HUES64 (cell line): Measurements from ENCODE around the gene NCOA1.
A peak's percentile ranks its signal among the peaks of the same experiment; 100 is the strongest.
"Not testable (repeated sequence)": the region's sequence is repeated elsewhere in the genome, so short reads cannot be mapped to it uniquely, and the experiment has no call there.

ENCODE experiments used
- H3K27ac ChIP-seq: 2 replicates; pipeline ENCODE4 v1.7.0; 2013; ENCODE audit warnings: low read depth, low read length, inconsistent platforms
- H3K27me3 ChIP-seq: 2 replicates; pipeline ENCODE4 v1.6.1; 2013; ENCODE audit warnings: mild to moderate bottlenecking, low read length; ENCODE audit not compliant: insufficient read depth
- H3K36me3 ChIP-seq: 2 replicates; pipeline ENCODE4 v1.6.1; 2013; ENCODE audit warnings: mild to moderate bottlenecking, low read length; ENCODE audit not compliant: insufficient read depth
- H3K4me1 ChIP-seq: 2 replicates; pipeline ENCODE4 v1.6.1; 2013; ENCODE audit warnings: mild to moderate bottlenecking, low read length, moderate library complexity; ENCODE audit not compliant: insufficient read depth
- H3K4me3 ChIP-seq: 2 replicates; pipeline ENCODE4 v1.5.1; 2013; ENCODE audit warnings: mild to moderate bottlenecking, low read length, moderate library complexity
- H3K9ac ChIP-seq: 2 replicates; pipeline ENCODE4 v1.6.1; 2013; ENCODE audit warnings: mild to moderate bottlenecking, low read depth, low read length
- H3K9me3 ChIP-seq: 2 replicates; pipeline ENCODE4 v1.6.1; 2013; ENCODE audit warnings: low read depth, low read length; ENCODE audit not compliant: insufficient read depth
- WGBS: fragments of 150-250, 120-280 bp; methylation state at CpG from one replicate; pipeline ENCODE4 v1.1.7; 2013; ENCODE audit warnings: missing lambda C conversion rate; 5-methylcytosine and 5-hydroxymethylcytosine counted together

The NCOA1 gene

DNA sequence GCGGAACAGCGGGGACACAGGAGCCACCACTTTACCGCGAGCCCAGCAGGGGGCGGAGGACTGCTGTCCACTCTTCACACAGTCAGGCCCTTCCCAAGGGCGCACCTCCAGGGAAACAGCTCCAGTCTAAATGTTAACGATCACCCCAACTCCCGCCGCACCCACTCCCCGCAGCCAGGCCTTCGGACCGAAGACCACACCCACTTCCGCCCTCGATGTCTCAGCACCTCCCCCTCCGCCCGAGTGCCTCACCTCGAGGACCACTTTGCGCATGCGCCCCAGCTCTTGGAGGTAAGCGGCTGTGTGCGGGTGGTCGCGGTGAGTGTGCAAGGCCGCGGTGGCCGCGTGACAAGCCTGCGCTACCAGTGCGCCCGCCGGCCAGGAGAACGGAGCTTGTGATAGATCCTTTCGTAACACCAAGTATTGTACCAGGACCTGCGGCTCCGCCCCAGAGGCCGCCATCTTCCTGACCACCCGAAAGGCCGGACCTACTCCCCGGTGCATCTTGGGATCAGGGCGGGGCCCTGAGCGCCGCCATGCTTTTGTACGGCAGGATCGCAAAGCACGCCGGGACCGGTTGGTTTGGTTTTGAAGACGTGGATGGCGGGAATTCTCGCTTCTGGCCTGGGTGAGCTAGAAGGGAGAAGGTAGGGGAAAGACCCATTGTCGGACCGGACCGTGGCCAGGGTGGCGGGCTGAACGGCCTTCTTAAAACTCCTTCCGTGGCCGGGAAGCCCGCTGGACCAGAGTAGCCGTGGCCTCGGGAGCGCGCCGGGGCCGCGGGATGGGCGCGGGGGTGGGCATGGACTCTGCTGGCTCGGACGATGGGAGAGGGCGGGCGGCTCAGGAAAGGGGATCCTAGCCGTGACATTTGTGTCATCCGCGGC lies 302.1 kb downstream of the NCOA1 start, which contains the start of the genes CENPO and PTRHD1:
Gene CENPO (plus strand): TSS at position 552 of the 887 bp plus-strand sequence. CDS start 495 bp downstream, outside the sequence.
Gene PTRHD1 (minus strand): TSS at position 518 of the 887 bp plus-strand sequence. CDS start 14 bp downstream, at position 504.
- WGBS, result under 1% methylated on average over 74 of the region's 74 CpGs
- H3K27ac ChIP-seq, result peak within 1 kb of the TSS; percentile 99

DNA sequence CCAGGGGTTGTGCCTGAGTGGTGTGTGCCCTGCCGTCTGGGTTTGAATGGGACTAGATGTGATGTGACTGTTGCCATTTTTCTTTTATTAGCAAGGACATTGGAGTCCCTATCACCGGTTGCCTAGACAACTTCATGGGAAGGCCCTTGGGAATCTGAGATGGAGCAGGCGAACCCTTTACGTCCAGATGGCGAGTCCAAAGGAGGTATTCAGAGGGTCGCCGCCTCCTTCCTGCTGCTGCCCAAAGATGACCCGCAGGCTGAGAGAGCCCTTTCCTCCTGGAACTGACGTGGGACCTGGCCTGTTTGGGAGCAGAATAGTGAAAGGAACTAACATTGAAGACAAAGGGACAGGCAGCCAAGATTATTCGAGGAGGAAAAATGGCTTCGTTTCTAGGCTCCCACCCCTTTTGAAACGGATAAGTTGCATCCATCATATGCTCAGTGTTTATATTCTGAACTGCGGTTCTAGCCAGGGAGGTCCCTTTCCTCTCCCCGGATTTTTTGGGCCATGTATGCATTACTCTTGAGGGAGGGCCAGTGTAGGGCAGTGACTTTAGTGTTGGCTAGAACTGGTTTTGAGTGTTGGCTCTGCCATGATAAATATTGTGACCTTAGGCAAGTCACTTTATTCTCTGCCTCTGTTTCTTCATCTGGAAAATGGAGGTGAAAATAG lies 302.8 kb downstream of the NCOA1 start:
- peaks cover 31% of the 10 kb centered on the region for H3K4me1 ChIP-seq
- peak overlapping the region; percentile 81 for H3K4me3 ChIP-seq
- peak overlapping the region; percentile 98 for H3K9ac ChIP-seq
- H3K9me3 ChIP-seq, result no peaks in the 10 kb centered on the region
- 2% methylated on average over 14 of the region's 14 CpGs for WGBS
- H3K36me3 ChIP-seq, result peaks cover 47% of the 10 kb centered on the region
- H3K27me3 ChIP-seq, result no peaks in the 10 kb centered on the region
- H3K27ac ChIP-seq, result peak overlapping the region; percentile 99

More for the DNA sequence above, 302.1 kb downstream of the NCOA1 start, which contains the start of the genes CENPO and PTRHD1:
- peak within 1 kb of the TSS; percentile 81 for H3K4me3 ChIP-seq
- peaks cover 46% of the 10 kb centered on the region for H3K36me3 ChIP-seq
- peaks cover 31% of the 10 kb centered on the region for H3K4me1 ChIP-seq
- no peaks in the 10 kb centered on the region for H3K9me3 ChIP-seq
- no peaks in the 10 kb centered on the region for H3K27me3 ChIP-seq
- peak within 1 kb of the TSS; percentile 98 for H3K9ac ChIP-seq

DNA sequence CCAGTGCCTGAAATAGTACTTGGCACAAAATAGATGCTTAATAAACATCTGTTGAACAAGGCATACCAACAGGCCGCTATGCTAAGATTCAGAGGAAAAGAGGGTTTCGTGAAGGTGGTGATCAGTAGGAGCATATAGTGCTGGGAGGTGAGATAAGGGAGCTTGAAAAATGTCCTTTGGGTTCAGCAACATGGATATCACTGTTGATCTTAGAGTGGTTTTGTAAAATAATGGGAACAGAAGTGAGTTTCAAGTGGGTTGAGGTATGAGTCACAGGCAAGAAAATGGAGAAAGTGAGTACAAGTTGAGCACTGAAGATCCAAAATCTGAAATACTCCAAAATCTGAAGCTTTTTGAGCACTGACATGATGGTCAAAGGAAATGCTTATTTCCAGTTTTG lies 306.6 kb downstream of the NCOA1 start:
- peaks cover 48% of the 10 kb centered on the region for H3K36me3 ChIP-seq
- peaks cover 3% of the 10 kb centered on the region; the same call in 1 of the 2 replicates for H3K9me3 ChIP-seq
- no peak overlapping the region for H3K4me3 ChIP-seq
- WGBS, result 95% methylated on average over 2 of the region's 2 CpGs
- no peak overlapping the region for H3K27ac ChIP-seq
- H3K27me3 ChIP-seq, result no peaks in the 10 kb centered on the region
- 0 out of 2 replicates have a peak, but pooled peaks cover 9% of the 10 kb centered on the region for H3K4me1 ChIP-seq
- no peak overlapping the region for H3K9ac ChIP-seq

DNA sequence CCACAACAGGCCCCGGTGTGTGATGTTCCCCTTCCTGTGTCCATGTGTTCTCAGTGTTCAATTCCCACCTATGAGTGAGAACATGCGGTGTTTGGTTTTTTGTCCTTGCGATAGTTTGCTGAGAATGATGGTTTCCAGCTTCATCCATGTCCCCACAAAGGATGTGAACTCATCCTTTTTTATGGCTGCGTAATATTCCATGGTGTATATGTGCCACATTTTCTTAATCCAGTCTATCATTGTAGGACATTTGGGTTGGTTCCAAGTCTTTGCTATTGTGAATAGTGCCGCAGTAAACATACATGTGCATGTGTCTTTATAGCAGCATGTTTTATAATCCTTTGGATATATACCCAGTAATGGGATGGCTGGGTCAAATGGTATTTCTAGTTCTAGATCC lies 309.4 kb downstream of the NCOA1 start:
- H3K9me3 ChIP-seq, result not testable (repeated sequence)

DNA sequence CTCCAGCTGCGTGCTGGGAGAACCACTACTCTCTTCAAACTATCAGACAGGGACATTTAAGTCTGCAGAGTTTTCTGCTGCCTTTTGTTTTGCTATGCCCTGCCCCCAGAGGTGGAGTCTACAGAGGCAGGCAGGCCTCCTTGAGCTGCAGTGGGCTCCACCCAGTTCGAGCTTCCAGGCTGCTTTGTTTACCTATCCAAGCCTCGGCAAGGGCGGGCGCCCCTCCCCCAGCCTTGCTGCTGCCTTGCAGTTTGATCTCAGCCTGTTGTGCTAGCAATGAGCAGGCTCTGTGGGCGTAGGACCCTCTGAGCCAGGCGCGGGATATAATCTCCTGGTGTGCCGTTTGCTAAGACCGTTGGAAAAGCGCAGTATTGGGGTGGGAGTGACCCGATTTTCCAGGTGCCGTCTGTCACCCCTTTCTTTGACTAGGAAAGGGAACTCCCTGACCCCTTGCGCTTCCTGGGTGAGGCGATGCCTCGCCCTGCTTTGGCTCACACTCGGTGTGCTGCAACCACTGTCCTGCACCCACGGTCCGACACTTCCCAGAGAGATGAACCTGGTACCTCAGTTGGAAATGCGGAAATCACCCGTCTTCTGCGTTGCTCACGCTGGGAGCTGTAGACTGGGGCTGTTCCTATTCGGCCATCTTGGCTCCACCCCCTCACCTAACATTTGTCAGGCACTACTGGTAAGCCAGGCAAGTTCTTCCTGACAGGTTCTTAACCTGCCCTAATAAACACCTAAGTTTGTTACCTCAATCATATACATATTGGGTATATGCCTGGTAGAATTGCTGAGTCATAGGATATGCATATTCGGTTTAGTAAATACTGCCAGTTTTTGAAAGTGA lies 315.0 kb downstream of the NCOA1 start:
- peaks cover 43% of the 10 kb centered on the region for H3K36me3 ChIP-seq

More for the DNA sequence above, 309.4 kb downstream of the NCOA1 start:
- H3K4me1 ChIP-seq, H3K9ac ChIP-seq, H3K27me3 ChIP-seq, H3K4me3 ChIP-seq, H3K27ac ChIP-seq: not testable (repeated sequence)
- 100% methylated on average over 3 of the region's 5 CpGs for WGBS
- peaks cover 46% of the 10 kb centered on the region for H3K36me3 ChIP-seq

DNA sequence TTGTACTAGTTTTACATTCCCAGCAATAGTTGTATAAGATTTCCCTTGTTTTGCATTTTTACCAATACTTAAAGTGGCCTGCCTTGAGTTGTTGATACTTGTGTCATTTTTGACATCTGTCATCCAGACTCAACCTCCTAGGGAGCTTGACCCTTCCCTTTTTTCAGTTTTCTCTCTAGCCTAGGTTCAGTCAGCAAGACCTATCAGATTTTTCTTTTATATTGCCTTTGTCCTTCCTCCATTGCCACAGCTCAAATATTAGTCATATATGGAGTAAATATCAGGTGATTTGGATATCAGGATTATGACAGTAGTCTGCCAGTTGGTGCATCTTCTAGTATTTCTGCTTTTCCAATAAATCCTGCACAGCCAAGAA lies 315.6 kb downstream of the NCOA1 start:
- H3K9me3 ChIP-seq, result peaks cover 11% of the 10 kb centered on the region
- H3K36me3 ChIP-seq, result peaks cover 43% of the 10 kb centered on the region

More for the DNA sequence above, 315.0 kb downstream of the NCOA1 start:
- H3K27me3 ChIP-seq, H3K9ac ChIP-seq, H3K4me3 ChIP-seq, H3K27ac ChIP-seq, H3K4me1 ChIP-seq: not testable (repeated sequence)
- WGBS, result 95% methylated on average over 25 of the region's 25 CpGs
- peaks cover 11% of the 10 kb centered on the region for H3K9me3 ChIP-seq

DNA sequence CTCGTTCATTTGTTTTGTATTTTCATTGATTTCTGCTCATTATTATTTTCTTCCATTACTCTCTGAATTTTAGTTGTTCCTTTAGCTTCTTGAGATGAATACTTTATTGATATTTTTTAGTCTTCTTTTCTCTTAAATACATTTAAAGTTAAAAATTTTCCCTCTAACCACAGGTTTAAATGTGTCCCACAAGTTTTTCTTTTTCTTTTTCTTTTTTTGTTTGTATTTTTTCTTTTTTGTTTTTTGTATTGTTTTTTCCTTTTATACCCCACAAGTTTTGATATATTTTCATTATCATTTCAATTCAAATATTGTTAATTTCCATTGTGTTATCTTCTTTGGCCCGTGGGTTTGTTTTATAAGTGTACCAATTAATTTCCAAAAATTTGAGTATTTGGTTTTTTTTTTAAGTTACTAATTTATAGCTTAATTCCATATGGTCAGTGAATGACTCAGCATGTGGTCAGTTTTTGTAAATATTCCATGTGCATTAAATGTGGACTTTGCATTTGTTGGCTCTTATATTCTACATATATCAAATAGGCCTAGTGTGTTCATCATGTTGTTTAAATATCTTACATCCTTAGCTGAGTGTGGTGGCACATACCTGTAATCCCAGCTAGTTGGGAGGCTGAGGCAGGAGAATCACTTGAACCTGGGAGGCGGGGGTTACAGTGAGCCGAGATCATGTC lies 318.4 kb downstream of the NCOA1 start:
- peaks cover 58% of the 10 kb centered on the region for H3K36me3 ChIP-seq
- no peak overlapping the region for H3K27ac ChIP-seq
- H3K9me3 ChIP-seq, result peaks cover 11% of the 10 kb centered on the region
- 95% methylated on average over 3 of the region's 4 CpGs for WGBS
- no peak overlapping the region for H3K9ac ChIP-seq
- H3K4me1 ChIP-seq, result no peaks in the 10 kb centered on the region
- no peak overlapping the region for H3K4me3 ChIP-seq
- no peaks in the 10 kb centered on the region for H3K27me3 ChIP-seq

More for the DNA sequence above, 315.6 kb downstream of the NCOA1 start:
- Histone ChIP-seq H3K27ac (no peak overlapping the region), H3K4me1 (no peaks in the 10 kb centered on the region), H3K4me3 (no peak overlapping the region), H3K9ac (no peak overlapping the region), H3K27me3 (no peaks in the 10 kb centered on the region)

DNA sequence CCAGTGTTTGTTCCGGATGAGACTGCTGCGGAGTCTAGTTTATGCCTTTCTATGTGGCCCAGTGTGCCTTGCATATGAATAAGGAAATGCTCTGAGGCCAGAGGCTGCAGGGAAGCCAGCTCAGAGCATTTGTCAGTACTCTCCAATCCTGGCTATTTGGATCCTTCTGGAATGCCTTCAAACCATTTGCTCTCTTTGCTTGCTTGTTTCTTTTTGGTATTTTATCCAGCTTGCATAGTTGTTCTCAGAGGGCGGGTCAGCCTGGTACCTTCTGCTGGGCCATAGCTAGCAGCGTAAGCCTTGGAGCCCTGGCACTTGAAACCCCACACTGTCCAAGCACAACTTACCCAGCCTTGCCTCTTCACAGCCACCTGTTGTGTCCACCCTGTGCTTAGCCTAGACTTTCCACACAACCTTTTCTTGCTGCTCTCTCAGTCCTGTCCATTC lies 322.7 kb downstream of the NCOA1 start:
- Histone ChIP-seq H3K4me1 (no peaks in the 10 kb centered on the region), H3K4me3 (no peak overlapping the region), H3K36me3 (peaks cover 71% of the 10 kb centered on the region), H3K9me3 (no peaks in the 10 kb centered on the region; the same call in 1 of the 2 replicates), H3K27me3 (no peaks in the 10 kb centered on the region), H3K9ac (no peak overlapping the region), H3K27ac (no peak overlapping the region)
- 95% methylated on average over 4 of the region's 4 CpGs for WGBS

DNA sequence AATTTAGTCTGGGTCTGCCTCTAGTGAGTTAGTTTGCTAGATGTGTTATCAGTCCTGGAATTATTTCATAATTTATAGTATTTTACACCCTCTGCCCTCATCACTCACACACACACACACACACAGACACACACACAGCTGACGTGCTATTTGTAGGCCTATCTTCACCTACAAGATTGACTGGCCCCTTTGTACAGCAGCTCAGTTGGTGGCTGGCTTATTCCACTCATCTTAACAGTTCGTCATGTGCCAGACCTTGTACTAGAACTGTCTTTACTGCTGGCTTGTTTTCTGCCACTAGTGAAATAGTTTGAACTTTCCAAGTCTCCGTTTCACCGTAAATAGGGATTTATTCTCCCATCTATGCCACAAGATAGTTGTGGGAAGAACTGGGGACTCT lies 323.5 kb downstream of the NCOA1 start:
- Histone ChIP-seq H3K4me1 (no peaks in the 10 kb centered on the region), H3K27ac (no peak overlapping the region), H3K9me3 (no peaks in the 10 kb centered on the region), H3K9ac (no peak overlapping the region), H3K36me3 (peaks cover 73% of the 10 kb centered on the region), H3K4me3 (no peak overlapping the region), H3K27me3 (no peaks in the 10 kb centered on the region)
- 89% methylated on average over 2 of the region's 4 CpGs for WGBS

DNA sequence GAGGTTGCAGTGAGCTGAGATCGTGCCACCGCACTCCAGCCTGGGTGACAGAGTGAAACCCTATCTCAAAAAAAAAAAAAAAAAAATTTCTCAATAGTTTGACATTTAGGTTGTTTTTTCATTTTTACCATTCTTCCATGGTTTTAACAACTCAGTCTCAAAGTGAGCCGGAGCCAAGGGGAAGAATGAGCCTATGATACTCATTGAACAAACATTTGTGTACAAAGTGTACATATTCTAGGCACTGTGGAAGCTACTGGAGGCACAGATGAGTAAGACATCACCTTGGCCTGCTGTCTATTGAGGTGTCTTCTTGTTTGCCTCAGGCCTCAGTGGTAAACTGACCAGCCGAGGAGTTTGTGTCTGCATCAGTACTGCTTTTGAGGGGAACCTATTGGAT lies 324.1 kb downstream of the NCOA1 start:
- 99% methylated on average over 3 of the region's 4 CpGs for WGBS
- no peaks in the 10 kb centered on the region for H3K9me3 ChIP-seq
- H3K4me3 ChIP-seq, result no peak overlapping the region
- H3K4me1 ChIP-seq, result no peaks in the 10 kb centered on the region
- no peak overlapping the region for H3K27ac ChIP-seq
- peaks cover 76% of the 10 kb centered on the region for H3K36me3 ChIP-seq
- H3K9ac ChIP-seq, result no peak overlapping the region
- no peaks in the 10 kb centered on the region for H3K27me3 ChIP-seq
